A549 treated with AZD9567 at 1 μM for 4 hours (cell line): ENCODE data around the gene ANAPC13. TPM values are rescaled to one million over a fixed set of nuclear protein-coding genes. Genes with fewer than 3 reads are reported as not detected.

Experiments used
- total RNA-seq: library from RNA; stranded (reverse); fragments of 200-300 nt; extraction: Qiagen RNA extraction; gene quantifications from 5 replicates; pipeline ENCODE4 v1.2.3, GENCODE V29; 2022; ENCODE audit not compliant: insufficient read depth

ANAPC13 gene, protein sequence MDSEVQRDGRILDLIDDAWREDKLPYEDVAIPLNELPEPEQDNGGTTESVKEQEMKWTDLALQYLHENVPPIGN
- 44.7 to 69.7 TPM (median 44.8 TPM) in 5 replicates for total RNA-seq

DNA sequence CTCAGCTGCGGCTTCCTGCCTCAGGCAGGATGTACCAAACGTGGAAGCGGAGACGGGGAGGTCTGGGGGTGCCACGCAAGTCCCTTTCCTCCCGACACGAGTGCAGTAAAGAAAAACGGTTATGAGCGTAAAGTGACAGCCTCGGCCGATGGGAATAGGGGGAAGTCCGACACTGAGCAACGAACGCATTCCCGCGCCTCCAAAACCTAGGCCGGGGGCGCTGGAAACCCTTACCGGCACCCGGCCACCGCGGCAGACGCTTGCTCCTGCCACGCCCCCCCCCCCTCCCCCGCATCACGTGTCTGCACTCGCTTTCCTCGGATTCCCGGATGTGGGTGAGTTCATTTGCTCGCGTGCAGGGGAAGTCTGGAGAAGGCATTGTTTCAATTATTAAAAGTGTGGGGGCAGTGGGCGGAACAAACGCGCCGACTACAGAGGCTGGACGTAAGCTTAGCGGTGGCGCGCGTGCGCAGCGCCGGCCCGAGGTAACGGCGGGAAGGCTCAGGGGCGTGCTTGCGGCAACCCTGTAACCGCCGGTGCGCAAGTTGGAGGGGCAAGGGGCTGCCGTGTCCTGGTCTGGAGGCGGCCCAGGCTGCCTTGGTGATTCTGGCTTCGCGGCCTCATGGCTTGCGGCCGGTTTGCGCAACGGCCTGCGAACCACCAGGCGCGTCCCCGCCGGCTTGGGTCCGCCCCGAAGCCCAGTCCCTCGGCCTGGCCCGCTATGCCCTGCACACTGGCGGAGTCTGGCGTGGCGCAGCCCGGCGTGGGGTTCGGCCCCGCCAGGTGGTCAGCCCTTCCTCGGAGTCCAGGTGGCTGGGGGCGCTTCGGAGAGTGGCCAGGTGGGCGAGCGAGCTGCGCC, at the start of gene ANAPC13, which contains the start of gene CEP63:
Gene ANAPC13, minus strand, starts transcription at position 268 of the 859 bp plus-strand sequence. CDS start 3,081 bp downstream, outside the sequence.
Gene CEP63, plus strand, starts transcription at position 340 of the 859 bp plus-strand sequence. CDS start 9,264 bp downstream, outside the sequence.

Other genes with a start within 250 kb of the ANAPC13 start
- 25.0 to 33.1 TPM (median 28.9 TPM) in 5 replicates for gene RYK, start 235.1 kb downstream of the ANAPC13 start, total RNA-seq
- 42.3 to 54.2 TPM (median 51.9 TPM) in 5 replicates for gene AMOTL2, start 111.5 kb downstream of the ANAPC13 start, total RNA-seq
- 13.2 to 15.7 TPM (median 14.3 TPM) in 5 replicates for gene CEP63, start 72 bp upstream of the ANAPC13 start, total RNA-seq
- 0.05 to 0.17 TPM in 2 of 5 replicates, not detected in the others for gene KY, start 165.0 kb upstream of the ANAPC13 start, total RNA-seq